MM.1S (cell line): ENCODE data around the gene ARHGAP44.

Experiments
- DNase-seq: peaks from one replicate; pipeline ENCODE4 v3.0.0-alpha.2; 2015
- H2AFZ ChIP-seq: fragments of 300-600 bp; sonication (generic); 2 replicates; pipeline ENCODE4 v1.6.0; 2016; ENCODE audit warnings: antibody characterized with exemption, low read length
- H3F3A ChIP-seq: fragments of 300-600 bp; sonication (generic); 2 replicates; pipeline ENCODE4 v1.6.1; 2016; ENCODE audit warnings: mild to moderate bottlenecking, antibody characterized with exemption, low read length, moderate library complexity, mixed read lengths; ENCODE audit not compliant: insufficient read depth
- H3K27ac ChIP-seq: fragments of 300-600 bp; sonication (generic); 2 replicates; pipeline ENCODE4 v1.5.1; 2016; ENCODE audit warnings: mild to moderate bottlenecking, low read length
- H3K27me3 ChIP-seq: fragments of 300-600 bp; sonication (generic); replicated peaks from 2 replicates; pipeline ENCODE4 v1.6.0; 2016; ENCODE audit warnings: low read length; ENCODE audit not compliant: insufficient read depth
- H3K36me3 ChIP-seq: fragments of 300-600 bp; sonication (generic); replicated peaks from 2 replicates; pipeline ENCODE4 v1.6.1; 2016; ENCODE audit warnings: mild to moderate bottlenecking, low read length, mixed read lengths; ENCODE audit not compliant: insufficient read depth
- H3K4me1 ChIP-seq: fragments of 300-600 bp; sonication (generic); 2 replicates; pipeline ENCODE4 v1.6.1; 2016; ENCODE audit warnings: low read length, mixed read lengths
- H3K4me2 ChIP-seq: fragments of 300-600 bp; sonication (generic); 2 replicates; pipeline ENCODE4 v1.6.0; 2016; ENCODE audit warnings: low read depth, low read length
- H3K4me3 ChIP-seq: fragments of 300-600 bp; sonication (generic); 2 replicates; pipeline ENCODE4 v1.5.1; 2016; ENCODE audit warnings: low read length, mixed read lengths
- H3K79me2 ChIP-seq: fragments of 300-600 bp; sonication (generic); 2 replicates; pipeline ENCODE4 v1.6.1; 2016; ENCODE audit warnings: mixed run types, low read length, mixed read lengths
- H3K9ac ChIP-seq: fragments of 300-600 bp; sonication (generic); 2 replicates; pipeline ENCODE4 v1.6.1; 2016; ENCODE audit warnings: low read length, mixed read lengths
- H3K9me2 ChIP-seq: fragments of 300-600 bp; sonication (generic); replicated peaks from 2 replicates; pipeline ENCODE4 v1.6.1; 2016; ENCODE audit warnings: mild to moderate bottlenecking, low read length, mixed read lengths; ENCODE audit not compliant: insufficient read depth
- H3K9me3 ChIP-seq: fragments of 300-600 bp; sonication (generic); replicated peaks from 2 replicates; pipeline ENCODE4 v1.6.1; 2016; ENCODE audit warnings: mild to moderate bottlenecking, low read length, mixed read lengths; ENCODE audit not compliant: insufficient read depth
- H4K20me1 ChIP-seq: fragments of 300-600 bp; sonication (generic); 2 replicates; pipeline ENCODE4 v1.6.1; 2016; ENCODE audit warnings: mild to moderate bottlenecking, low read length, moderate library complexity, mixed read lengths; ENCODE audit not compliant: insufficient read depth
- EZH2 ChIP-seq: fragments of 300-600 bp; sonication (generic); optimal IDR thresholded peaks from 2 replicates; pipeline ENCODE3; 2017; ENCODE audit warnings: low read depth, mild to moderate bottlenecking, antibody characterized with exemption, low read length, mixed read lengths
- EZH2phosphoT487 ChIP-seq: fragments of 300-600 bp; sonication (generic); IDR thresholded peaks from 2 replicates; pipeline ENCODE4 v1.6.1; 2018; ENCODE audit warnings: antibody characterized with exemption, low read length
- TF ChIP-seq, protein P1 (sequence below): fragments of 300-600 bp; sonication (generic); IDR thresholded peaks from 2 replicates; pipeline ENCODE4 v1.5.1; 2016; ENCODE audit warnings: antibody characterized with exemption, low read length, mixed read lengths

The ARHGAP44 gene

DNA sequence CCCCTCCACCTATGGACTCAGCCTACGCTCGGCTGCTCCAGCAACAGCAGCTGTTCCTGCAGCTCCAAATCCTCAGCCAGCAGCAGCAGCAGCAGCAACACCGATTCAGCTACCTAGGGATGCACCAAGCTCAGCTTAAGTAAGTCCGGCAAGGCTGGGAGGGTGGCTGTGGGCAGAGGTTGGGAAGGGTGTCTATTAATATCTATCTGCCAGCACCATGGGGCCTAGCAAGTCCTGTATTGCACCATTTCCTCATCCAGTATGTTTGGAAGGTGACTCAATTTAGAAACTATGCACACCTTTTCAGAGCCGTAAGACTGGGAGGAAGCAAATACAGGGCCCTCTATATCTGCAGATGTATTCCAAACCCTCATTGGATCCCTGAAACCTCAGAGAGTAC lies 45.0 kb upstream of the ARHGAP44 start:
- TF ChIP-seq EZH2phosphoT487: no peak
- no peak for TF ChIP-seq EZH2
- TF ChIP-seq, protein P1, sequence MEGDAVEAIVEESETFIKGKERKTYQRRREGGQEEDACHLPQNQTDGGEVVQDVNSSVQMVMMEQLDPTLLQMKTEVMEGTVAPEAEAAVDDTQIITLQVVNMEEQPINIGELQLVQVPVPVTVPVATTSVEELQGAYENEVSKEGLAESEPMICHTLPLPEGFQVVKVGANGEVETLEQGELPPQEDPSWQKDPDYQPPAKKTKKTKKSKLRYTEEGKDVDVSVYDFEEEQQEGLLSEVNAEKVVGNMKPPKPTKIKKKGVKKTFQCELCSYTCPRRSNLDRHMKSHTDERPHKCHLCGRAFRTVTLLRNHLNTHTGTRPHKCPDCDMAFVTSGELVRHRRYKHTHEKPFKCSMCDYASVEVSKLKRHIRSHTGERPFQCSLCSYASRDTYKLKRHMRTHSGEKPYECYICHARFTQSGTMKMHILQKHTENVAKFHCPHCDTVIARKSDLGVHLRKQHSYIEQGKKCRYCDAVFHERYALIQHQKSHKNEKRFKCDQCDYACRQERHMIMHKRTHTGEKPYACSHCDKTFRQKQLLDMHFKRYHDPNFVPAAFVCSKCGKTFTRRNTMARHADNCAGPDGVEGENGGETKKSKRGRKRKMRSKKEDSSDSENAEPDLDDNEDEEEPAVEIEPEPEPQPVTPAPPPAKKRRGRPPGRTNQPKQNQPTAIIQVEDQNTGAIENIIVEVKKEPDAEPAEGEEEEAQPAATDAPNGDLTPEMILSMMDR: no peak
- Histone ChIP-seq H3K27ac (no peak overlapping the region), H3K27me3 (no peaks in the 10 kb centered on the region), H3K4me3 (no peak overlapping the region), H3K36me3 (no peaks in the 10 kb centered on the region), H3K9ac (no peak overlapping the region), H3K9me3 (no peaks in the 10 kb centered on the region), H3K4me1 (no peaks in the 10 kb centered on the region), H3K4me2 (no peak overlapping the region), H4K20me1 (no peaks in the 10 kb centered on the region), H3K9me2 (no peaks in the 10 kb centered on the region), H3K79me2 (no peaks in the 10 kb centered on the region), H2AFZ (no peak overlapping the region), H3F3A (no peaks in the 10 kb centered on the region)
- no peak for DNase-seq

DNA sequence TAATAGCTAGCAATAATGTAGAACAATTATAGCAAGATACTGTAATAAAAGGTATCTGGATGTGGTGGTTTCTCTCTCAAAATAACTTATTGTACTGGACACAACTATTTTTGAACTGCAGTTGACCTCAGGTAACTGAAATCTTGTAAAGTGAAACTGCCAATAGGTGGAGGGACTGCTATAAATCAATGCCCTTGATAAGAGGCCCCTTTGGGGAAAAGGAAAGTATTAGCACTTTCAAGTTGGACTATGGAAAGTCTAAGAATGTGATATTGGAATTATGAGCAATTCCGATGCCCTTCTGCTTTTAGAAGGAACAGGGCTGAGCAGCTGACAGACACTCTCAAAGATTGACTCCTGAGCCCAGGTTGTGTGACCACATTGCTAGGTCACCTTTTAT lies 44.5 kb upstream of the ARHGAP44 start:
- no peak overlapping the region for H3K4me2 ChIP-seq
- no peak overlapping the region for H3K9ac ChIP-seq
- no peaks in the 10 kb centered on the region for H3K4me1 ChIP-seq
- H3K79me2 ChIP-seq: no peaks in the 10 kb centered on the region
- TF ChIP-seq EZH2 (no peak), EZH2phosphoT487 (no peak)
- TF ChIP-seq, protein P1: no peak
- no peak for DNase-seq
- H3K36me3 ChIP-seq: no peaks in the 10 kb centered on the region
- H3K27ac ChIP-seq: no peak overlapping the region
- no peak overlapping the region for H3K4me3 ChIP-seq
- H3K9me2 ChIP-seq: no peaks in the 10 kb centered on the region
- no peaks in the 10 kb centered on the region for H3K9me3 ChIP-seq
- no peaks in the 10 kb centered on the region for H3F3A ChIP-seq
- no peaks in the 10 kb centered on the region for H4K20me1 ChIP-seq
- no peak overlapping the region for H2AFZ ChIP-seq
- H3K27me3 ChIP-seq: no peaks in the 10 kb centered on the region

DNA sequence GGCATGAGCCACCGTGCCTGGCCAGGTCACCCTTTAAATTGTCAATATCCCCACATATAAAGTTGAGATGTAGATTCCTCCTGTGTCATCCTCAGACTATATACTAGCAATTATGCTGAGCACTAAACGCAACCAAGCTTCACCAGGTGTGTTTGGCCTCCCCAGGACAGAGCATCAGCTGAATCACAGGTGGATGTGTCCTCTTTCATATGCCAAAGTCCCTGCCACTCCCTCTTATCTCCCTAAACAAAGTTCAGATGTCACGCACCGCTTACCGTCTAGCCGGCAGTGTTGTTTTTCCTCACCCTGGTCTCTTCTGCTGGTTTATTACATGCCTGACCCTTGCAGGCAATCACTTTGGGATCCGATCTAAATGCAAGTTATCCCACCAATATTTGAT lies 43.8 kb upstream of the ARHGAP44 start:
- no peak for DNase-seq

More for the DNA sequence above, 43.8 kb upstream of the ARHGAP44 start:
- Histone ChIP-seq H3K9me3 (no peaks in the 10 kb centered on the region), H3K9me2 (no peaks in the 10 kb centered on the region), H3K4me2 (no peak overlapping the region), H2AFZ (no peak overlapping the region), H4K20me1 (no peaks in the 10 kb centered on the region), H3K36me3 (no peaks in the 10 kb centered on the region), H3K9ac (no peak overlapping the region), H3K4me3 (no peak overlapping the region), H3K27me3 (no peaks in the 10 kb centered on the region), H3K4me1 (no peaks in the 10 kb centered on the region), H3F3A (no peaks in the 10 kb centered on the region), H3K79me2 (no peaks in the 10 kb centered on the region), H3K27ac (no peak overlapping the region)
- TF ChIP-seq, protein P1: no peak
- TF ChIP-seq EZH2 (no peak), EZH2phosphoT487 (no peak)
